Measurements from ENCODE around the gene C5orf58.

DNA sequence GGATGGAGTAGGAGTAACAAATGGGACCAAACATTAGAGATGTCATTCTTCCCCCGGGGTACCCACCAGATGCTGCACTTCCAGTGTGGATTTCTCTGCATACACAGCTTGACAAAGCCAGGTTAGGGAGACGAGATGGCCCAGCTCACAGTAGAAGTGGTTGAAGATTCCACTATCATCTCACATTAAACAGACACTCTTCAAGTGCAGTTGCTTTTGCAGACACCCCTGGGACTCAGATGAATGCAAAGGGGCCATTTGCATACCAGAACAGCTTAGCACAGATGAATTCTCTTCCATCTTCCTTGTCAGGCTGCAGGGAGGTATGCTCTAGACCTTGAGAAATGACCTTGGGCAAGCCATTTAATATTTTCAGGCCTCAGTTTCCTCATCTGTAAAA lies 12.6 kb upstream of the C5orf58 start:
- TF ChIP-seq YY1 (IDR thresholded peaks at IDR 0.05; ENCODE audit: insufficient read depth, insufficient read length) (no peak), SUZ12 (IDR thresholded peaks at IDR 0.05; ENCODE audit: extremely low read depth, insufficient read depth, insufficient read length) (no peak)
